ENCODE results near the gene RBP7.

GRCh38 chr1:10051656-10052055, 54.6 kb downstream of the RBP7 start:
- no peak for TF ChIP-seq POLR2AphosphoS5 (IDR thresholded peaks at IDR 0.05)
- no peak for TF ChIP-seq CTCF (IDR thresholded peaks at IDR 0.05)
- no peak for TF ChIP-seq POLR2A (IDR thresholded peaks at IDR 0.05)
